ENCODE results near the gene SMC3. TPM values are rescaled to one million over a fixed set of nuclear protein-coding genes. Genes with fewer than 3 reads are reported as not detected.

SMC3 gene
- polyA plus RNA-seq, 1 of the 3 experiments (the other 2 are of a cell fraction) = 10.1 TPM

DNA sequence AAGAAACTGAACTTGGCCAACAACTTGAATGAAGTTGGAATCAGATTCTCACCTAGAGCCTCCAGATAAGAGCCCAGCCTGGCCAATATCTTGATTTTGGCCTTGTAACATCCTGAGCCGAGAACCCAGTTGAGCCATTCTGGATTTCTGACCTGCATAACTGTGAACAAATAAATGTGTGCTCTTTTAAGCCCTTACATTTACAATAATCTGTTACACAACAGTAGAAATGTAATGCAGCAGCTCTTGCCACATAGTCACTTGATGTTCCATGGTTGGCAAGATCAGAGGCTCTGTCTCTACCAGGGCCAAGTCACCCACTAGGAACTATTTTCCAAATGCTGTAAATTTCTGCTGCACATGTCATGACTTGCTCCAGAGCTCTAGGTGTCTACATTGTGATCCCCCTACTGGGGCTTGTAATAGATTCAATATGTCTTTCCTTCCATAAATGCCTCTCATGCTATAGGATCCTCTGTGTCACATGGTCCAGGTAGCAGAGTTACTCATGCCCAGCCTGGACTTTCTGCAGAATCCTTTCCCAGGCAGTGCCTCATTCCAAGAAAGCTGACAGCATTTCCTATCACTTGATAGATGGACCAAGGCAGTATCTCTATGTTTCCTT, 65.2 kb downstream of the SMC3 start:
- peaks cover 14 to 29% of the 10 kb centered on the region in 2 experiments; a peak in 3 of 4 replicates for H3K4me1 ChIP-seq (ENCODE audit: control insufficient read depth in 1 of 2, insufficient read depth in 2 of 2, low read depth in 1 of 2, low read length in 1 of 2)
- no peak overlapping the region for H2AFZ ChIP-seq (ENCODE audit: low read depth)
- H3F3A ChIP-seq (replicated peaks; ENCODE audit: insufficient read depth) = no peaks in the 10 kb centered on the region
- no peaks in the 10 kb centered on the region for H3K36me3 ChIP-seq (replicated peaks in 1 of 2; ENCODE audit: control insufficient read depth in 1 of 2, insufficient read depth in 2 of 2, low read length in 1 of 2)
- CTCF ChIA-PET = interaction anchor here (1.0 kb wide), 1 partner anchor 40 kb away, joined by 7 read pairs; no protein-coding TSS in a partner anchor
- no peaks in the 10 kb centered on the region for H3K9me2 ChIP-seq
- WGBS (ENCODE audit: low lambda C conversion rate) = 92% methylated on average over 1 of the region's 1 CpG
- no peak for DNase-seq
- H3K79me2 ChIP-seq (ENCODE audit: insufficient read depth) = no peaks in the 10 kb centered on the region; the same call in 1 of the 2 replicates
- POLR2A ChIA-PET = no interaction called here
- H3K4me2 ChIP-seq = no peak overlapping the region
- H3K4me3 ChIP-seq (ENCODE audit: low read depth in 2 of 2, low read length in 1 of 2) = no peak overlapping the region
- no peak overlapping the region for H3K9ac ChIP-seq
- TF ChIP-seq CHD2 (IDR thresholded peaks at IDR 0.05; ENCODE audit: low read length, partially characterized antibody) = no peak
- TF ChIP-seq, protein P1, sequence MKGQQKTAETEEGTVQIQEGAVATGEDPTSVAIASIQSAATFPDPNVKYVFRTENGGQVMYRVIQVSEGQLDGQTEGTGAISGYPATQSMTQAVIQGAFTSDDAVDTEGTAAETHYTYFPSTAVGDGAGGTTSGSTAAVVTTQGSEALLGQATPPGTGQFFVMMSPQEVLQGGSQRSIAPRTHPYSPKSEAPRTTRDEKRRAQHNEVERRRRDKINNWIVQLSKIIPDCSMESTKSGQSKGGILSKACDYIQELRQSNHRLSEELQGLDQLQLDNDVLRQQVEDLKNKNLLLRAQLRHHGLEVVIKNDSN (IDR thresholded peaks at IDR 0.05; ENCODE audit: borderline replicate concordance, low read depth) = 0 out of 2 replicates have a peak, but pooled peaks have one; percentile 26
- H3K9me3 ChIP-seq = no peaks in the 10 kb centered on the region
- H3K27me3 ChIP-seq (ENCODE audit: insufficient read depth) = no peaks in the 10 kb centered on the region
- no peaks in the 10 kb centered on the region for H4K20me1 ChIP-seq (ENCODE audit: insufficient read depth)
- H3K27ac ChIP-seq (ENCODE audit: low read depth in 2 of 2, low read length in 1 of 2) = no peak overlapping the region

DNA sequence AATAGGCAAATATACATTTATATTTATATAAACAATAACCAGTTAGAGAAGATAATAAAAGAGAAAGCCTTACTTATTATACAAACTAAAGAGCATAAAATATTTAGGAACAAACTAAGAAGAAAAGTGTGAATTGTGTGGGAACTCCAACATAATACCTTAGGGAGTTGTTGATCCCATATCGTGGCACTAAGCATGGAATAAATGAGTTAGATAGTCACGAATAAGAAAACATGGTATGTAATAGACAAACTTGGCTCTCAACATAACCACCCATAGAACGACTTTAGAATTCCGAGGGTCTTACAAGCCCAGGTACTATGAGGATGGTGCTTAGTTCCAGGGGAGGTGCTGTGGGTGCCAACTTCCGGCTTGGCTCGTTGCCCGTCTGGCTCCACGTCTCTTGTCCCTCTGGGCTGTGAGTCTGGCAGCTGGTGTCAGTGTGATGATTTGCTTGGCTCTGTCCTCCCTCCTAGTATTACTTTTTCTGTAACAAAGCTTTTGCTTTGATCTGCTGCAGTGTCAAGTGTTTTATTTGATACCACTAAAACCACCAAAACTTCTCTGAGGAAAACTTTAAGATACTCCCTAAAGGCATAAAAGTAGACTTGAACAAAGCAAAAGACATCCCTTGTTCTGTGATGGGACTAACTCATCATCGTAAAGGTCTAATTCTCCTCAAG, 67.2 kb downstream of the SMC3 start:
- CTCF ChIA-PET = interaction anchor here (1.0 to 2.0 kb wide), 4 partner anchors 9 to 1502 kb away, joined by 3 to 7 read pairs (median 3); partner anchors contain the start of gene RBM20
- WGBS (ENCODE audit: low lambda C conversion rate) = 48% methylated on average over 5 of the region's 9 CpGs
- POLR2A ChIA-PET = no interaction called here

More for the DNA sequence above, 67.2 kb downstream of the SMC3 start:
- Histone ChIP-seq H3K9me3 (no peaks in the 10 kb centered on the region), H3K36me3 (replicated peaks in 1 of 2; ENCODE audit: control insufficient read depth in 1 of 2, insufficient read depth in 2 of 2, low read length in 1 of 2) (no peaks in the 10 kb centered on the region), H4K20me1 (ENCODE audit: insufficient read depth) (no peaks in the 10 kb centered on the region), H3K4me2 (no peak overlapping the region), H3K4me1 (ENCODE audit: control insufficient read depth in 1 of 2, insufficient read depth in 2 of 2, low read depth in 1 of 2, low read length in 1 of 2) (peaks cover 10 to 31% of the 10 kb centered on the region in 2 experiments; a peak in 3 of 4 replicates), H3K27ac (ENCODE audit: low read depth in 2 of 2, low read length in 1 of 2) (peak overlapping the region in 1 of 2 experiments; percentile 74; a peak in 2 of 4 replicates), H2AFZ (ENCODE audit: low read depth) (no peak overlapping the region), H3K9ac (no peak overlapping the region), H3K9me2 (no peaks in the 10 kb centered on the region), H3F3A (replicated peaks; ENCODE audit: insufficient read depth) (no peaks in the 10 kb centered on the region), H3K27me3 (ENCODE audit: insufficient read depth) (no peaks in the 10 kb centered on the region), H3K79me2 (ENCODE audit: insufficient read depth) (no peaks in the 10 kb centered on the region; the same call in 1 of the 2 replicates), H3K4me3 (ENCODE audit: low read depth in 2 of 2, low read length in 1 of 2) (no peak overlapping the region)
- TF ChIP-seq MEF2A (IDR thresholded peaks at IDR 0.05; ENCODE audit: borderline replicate concordance, low read depth) = no peak
- TF ChIP-seq FOSL2 (IDR thresholded peaks at IDR 0.05; ENCODE audit: borderline replicate concordance, low read depth) = no peak
- no peak for TF ChIP-seq EZH2phosphoT487 (IDR thresholded peaks at IDR 0.05; ENCODE audit: borderline replicate concordance, low read depth)
- peak; percentile 43; the same call in 1 of the 2 replicates for TF ChIP-seq RCOR1 (IDR thresholded peaks at IDR 0.05; ENCODE audit: low read length)
- TF ChIP-seq ELF1 (IDR thresholded peaks at IDR 0.05) = peak; percentile 28; the same call in 1 of the 2 replicates
- no peak; a peak in 1 of 4 replicates for TF ChIP-seq EP300 (IDR thresholded peaks at IDR 0.05; ENCODE audit: borderline replicate concordance in 1 of 2, low read depth in 1 of 2, low read length in 1 of 2)
- TF ChIP-seq, protein P2, sequence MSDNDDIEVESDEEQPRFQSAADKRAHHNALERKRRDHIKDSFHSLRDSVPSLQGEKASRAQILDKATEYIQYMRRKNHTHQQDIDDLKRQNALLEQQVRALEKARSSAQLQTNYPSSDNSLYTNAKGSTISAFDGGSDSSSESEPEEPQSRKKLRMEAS (IDR thresholded peaks at IDR 0.05; ENCODE audit: low read depth) = no peak
- peak; percentile 25 for TF ChIP-seq CHD2 (IDR thresholded peaks at IDR 0.05; ENCODE audit: low read length, partially characterized antibody)
- TF ChIP-seq, protein P3, sequence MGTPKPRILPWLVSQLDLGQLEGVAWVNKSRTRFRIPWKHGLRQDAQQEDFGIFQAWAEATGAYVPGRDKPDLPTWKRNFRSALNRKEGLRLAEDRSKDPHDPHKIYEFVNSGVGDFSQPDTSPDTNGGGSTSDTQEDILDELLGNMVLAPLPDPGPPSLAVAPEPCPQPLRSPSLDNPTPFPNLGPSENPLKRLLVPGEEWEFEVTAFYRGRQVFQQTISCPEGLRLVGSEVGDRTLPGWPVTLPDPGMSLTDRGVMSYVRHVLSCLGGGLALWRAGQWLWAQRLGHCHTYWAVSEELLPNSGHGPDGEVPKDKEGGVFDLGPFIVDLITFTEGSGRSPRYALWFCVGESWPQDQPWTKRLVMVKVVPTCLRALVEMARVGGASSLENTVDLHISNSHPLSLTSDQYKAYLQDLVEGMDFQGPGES (IDR thresholded peaks at IDR 0.05; ENCODE audit: low read depth, low read length) = no peak
- peak; percentile 31; the same call in 1 of the 2 replicates for TF ChIP-seq NFIC (IDR thresholded peaks at IDR 0.05; ENCODE audit: borderline replicate concordance)
- DNase-seq = peak; percentile 70

Data from SK-N-SH (cell line).